Endothelial cell of umbilical vein (primary cell): ENCODE measurements around the gene IP6K3. TPM values are rescaled to one million over a fixed set of nuclear protein-coding genes. Genes with fewer than 3 reads are reported as not detected.

Experiments
- BruUV-seq: library from RNA; stranded (reverse); fragments of 400-500 nt; replicated peaks from 2 replicates; lab custom pipeline; 2021; lab: Mats Ljungman, UMichigan
- CTCF ChIA-PET: fragments of 300-600, 350-600 bp; sonication (Branson Sonifier 250); formaldehyde crosslinking; loops from one replicate; lab custom pipeline; 2021; ENCODE audit warnings: antibody characterized with exemption, inconsistent platforms; lab: Charles Lee
- POLR2A ChIA-PET: fragments of 300-600, 350-600 bp; sonication (Branson Sonifier 250); formaldehyde crosslinking; loops from one replicate; lab custom pipeline; 2021; ENCODE audit warnings: antibody characterized with exemption, inconsistent platforms; lab: Charles Lee
- DNase-seq: peaks from one replicate; pipeline ENCODE4 v3.0.0-alpha.2; 2011; ENCODE audit warnings: low read depth, low spot score
- FAIRE-seq: peaks from 2 replicates; lab custom pipeline; 2011; peaks lifted over from hg19 to GRCh38; lab: Jason Lieb, UNC
- H2AFZ ChIP-seq: 2 replicates; pipeline ENCODE4 v1.6.0; 2012; ENCODE audit warnings: low read depth, low read length, control low read depth, inconsistent platforms
- H3K27ac ChIP-seq: 2 replicates; pipeline ENCODE4 v1.5.1; 2011; ENCODE audit warnings: low read depth, mild to moderate bottlenecking, control low read depth, low read length, moderate library complexity; ENCODE audit not compliant: insufficient read depth
- H3K27me3 ChIP-seq, 2 experiments: 2 replicates each; pipeline versions ENCODE4 v1.6.0 to v1.6.1; 2011; ENCODE audit warnings: low read length in 2 of 2, mixed read lengths in 1 of 2; ENCODE audit not compliant: control insufficient read depth in 2 of 2, insufficient read depth in 2 of 2
- H3K36me3 ChIP-seq, 2 experiments: 2 replicates in 1 of 2; 3 replicates in 1 of 2; pipeline ENCODE4 v1.5.1; 2011; ENCODE audit warnings: low read length in 2 of 2, mild to moderate bottlenecking in 1 of 2, moderate library complexity in 1 of 2; ENCODE audit not compliant: control insufficient read depth in 2 of 2, insufficient read depth in 2 of 2; ENCODE audit errors: extremely low read depth in 1 of 2
- H3K4me1 ChIP-seq: 3 replicates; pipeline ENCODE4 v1.5.1; 2011; ENCODE audit warnings: mild to moderate bottlenecking, low read length; ENCODE audit not compliant: control insufficient read depth, insufficient read depth; ENCODE audit errors: extremely low read depth
- H3K4me2 ChIP-seq: 2 replicates; pipeline ENCODE4 v1.6.1; 2011; ENCODE audit warnings: low read length, control low read depth, mixed read lengths; ENCODE audit not compliant: insufficient read depth
- H3K4me3 ChIP-seq, 3 experiments: fragments of 200-600 bp in 1 of 3; sonication (generic), shearing (Covaris generic) in 1 of 3; replicated peaks in 1 of 3; 2 replicates each; pipeline ENCODE4 v1.5.1; 2011 to 2016; ENCODE audit warnings: control low read depth in 3 of 3, low read length in 3 of 3, mild to moderate bottlenecking in 2 of 3, inconsistent platforms in 1 of 3, low read depth in 1 of 3, moderate library complexity in 1 of 3; ENCODE audit not compliant: insufficient read depth in 1 of 3
- H3K79me2 ChIP-seq: 2 replicates; pipeline ENCODE4 v1.6.0; 2012; ENCODE audit warnings: low read length, inconsistent platforms; ENCODE audit not compliant: control insufficient read depth, insufficient read depth
- H3K9ac ChIP-seq: replicated peaks from 2 replicates; pipeline ENCODE3; 2011; ENCODE audit warnings: low read length, control low read depth; ENCODE audit not compliant: insufficient read depth; ENCODE audit errors: extremely low read depth
- H3K9me1 ChIP-seq: replicated peaks from 3 replicates; pipeline ENCODE4 v1.6.0; 2011; ENCODE audit warnings: mild to moderate bottlenecking, low read length; ENCODE audit not compliant: control insufficient read depth, insufficient read depth; ENCODE audit errors: extremely low read depth
- H3K9me3 ChIP-seq: replicated peaks from 2 replicates; pipeline ENCODE4 v1.5.1; 2012; ENCODE audit warnings: low read length, inconsistent platforms; ENCODE audit not compliant: control insufficient read depth, insufficient read depth
- H4K20me1 ChIP-seq: replicated peaks from 2 replicates; pipeline ENCODE3; 2011; ENCODE audit warnings: mild to moderate bottlenecking, low read length; ENCODE audit not compliant: control insufficient read depth, insufficient read depth; ENCODE audit errors: extremely low read depth
- EZH2 ChIP-seq: IDR thresholded peaks from 2 replicates; pipeline ENCODE4 v1.6.1; 2012; ENCODE audit warnings: borderline replicate concordance, low read depth, mild to moderate bottlenecking, moderate library complexity, low read length, inconsistent platforms; ENCODE audit not compliant: severe bottlenecking
- FOS ChIP-seq: IDR thresholded peaks from 2 replicates; pipeline ENCODE4 v1.6.1; 2011; ENCODE audit warnings: mild to moderate bottlenecking, low read length, moderate library complexity, borderline replicate concordance; ENCODE audit not compliant: insufficient read depth
- GATA2 ChIP-seq: IDR thresholded peaks from 2 replicates; pipeline ENCODE4 v1.7.0; 2011; ENCODE audit warnings: low read depth, mild to moderate bottlenecking, moderate library complexity, mixed read lengths, low read length; ENCODE audit not compliant: insufficient read length, insufficient read depth
- JUN ChIP-seq: IDR thresholded peaks from 2 replicates; pipeline ENCODE4 v1.6.1; 2011; ENCODE audit warnings: borderline replicate concordance, low read depth; ENCODE audit not compliant: insufficient read length, insufficient read depth
- MYC ChIP-seq: IDR thresholded peaks from one replicate; pipeline ENCODE4 v1.6.1; 2011; ENCODE audit warnings: mild to moderate bottlenecking, low read depth, low read length
- POLR2A ChIP-seq: IDR thresholded peaks from 2 replicates; pipeline ENCODE4 v1.6.1; 2012; ENCODE audit warnings: low read depth, mild to moderate bottlenecking, control low read depth, low read length
- POLR2AphosphoS5 ChIP-seq: IDR thresholded peaks from 2 replicates; pipeline ENCODE4 v1.6.1; 2012; ENCODE audit warnings: low read depth, mild to moderate bottlenecking, control low read depth, low read length, moderate library complexity; ENCODE audit not compliant: insufficient read depth
- dilution Hi-C: fragments of 300-500 bp; cut with MboI; formaldehyde crosslinking; loops from one replicate; pipeline ENCODE4 v1.15.0; 2019; ENCODE audit warnings: low sequenced_read_pairs; ENCODE audit not compliant: extremely low pct_ligation_motif_present
- intact Hi-C: fragments of 100-400 bp; cut with micrococcal nuclease; formaldehyde crosslinking; loops from one replicate; pipeline ENCODE4 v1.10.0; 2022
- polyA plus RNA-seq, 4 experiments: library from polyadenylated mRNA; depleted of rRNA in 3 of 4; stranded (reverse) in 3 of 4; unstranded in 1 of 4; fragments of >200 nt; gene quantifications; 2 replicates each; pipeline versions ENCODE4 v1.2.1 to v1.2.3, GENCODE V29; 2011 to 2012; ENCODE audit warnings: missing spikeins in 1 of 4
- total RNA-seq: library from RNA; stranded (reverse); gene quantifications from 2 replicates; pipeline ENCODE4 v1.2.3, GENCODE V29; 2021
- TF ChIP-seq, protein P1 (sequence below): IDR thresholded peaks from 2 replicates; pipeline ENCODE4 v1.6.1; 2011; ENCODE audit not compliant: insufficient read depth, insufficient read length
- TF ChIP-seq, protein P2 (sequence below), 2 donors: IDR thresholded peaks; 1 replicate in 1 of 2; 2 replicates in 1 of 2; pipeline ENCODE4 v1.5.1; 2011; ENCODE audit warnings: low read length in 2 of 2, mild to moderate bottlenecking in 2 of 2, moderate library complexity in 2 of 2, control low read depth in 1 of 2, inconsistent platforms in 1 of 2, low read depth in 1 of 2; ENCODE audit not compliant: insufficient read depth in 1 of 2; ENCODE audit errors: extremely low read depth in 1 of 2

Gene IP6K3
- total and polyA plus RNA-seq, 2 donors (not counting 3 experiments of a cell fraction or from before 2014, with no cell fraction given), result not detected

DNA sequence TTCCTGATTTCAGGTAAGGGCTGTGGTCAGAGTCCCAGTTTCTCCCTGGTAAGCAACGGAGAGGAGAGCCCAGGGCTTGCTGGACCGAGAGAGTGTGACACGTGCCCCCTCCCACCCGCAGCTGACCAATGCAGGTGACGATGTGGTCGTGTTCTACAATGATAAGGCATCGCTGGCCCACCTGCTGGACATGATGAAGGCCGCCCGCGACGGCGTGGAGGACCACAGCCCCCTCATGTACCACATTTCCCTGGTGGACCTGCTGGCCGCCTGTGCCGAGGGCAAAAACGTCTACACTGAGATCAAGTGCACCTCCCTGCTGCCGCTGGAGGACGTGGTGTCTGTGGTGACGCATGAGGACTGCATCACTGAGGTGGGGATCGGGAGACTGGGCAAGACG is 66.9 kb downstream of the IP6K3 start:
- Histone ChIP-seq H3K9me1 (no peaks in the 10 kb centered on the region), H3K9me3 (no peaks in the 10 kb centered on the region), H2AFZ (no peak overlapping the region), H3K27ac (no peak overlapping the region), H3K36me3 (peaks cover 3 to 39% of the 10 kb centered on the region in 2 experiments), H3K4me2 (no peak overlapping the region), H3K4me1 (peaks cover 16% of the 10 kb centered on the region), H3K9ac (no peak overlapping the region), H3K4me3 (no peak overlapping the region), H3K27me3 (no peaks in the 10 kb centered on the region), H4K20me1 (no peaks in the 10 kb centered on the region), H3K79me2 (no peaks in the 10 kb centered on the region)
- intact Hi-C loops (no loop called here), dilution Hi-C loops (no loop called here)
- DNase-seq (no peak), FAIRE-seq (no peak)
- BruUV-seq, result no TSS peak
- ChIA-PET POLR2A (no interaction called here), CTCF (interaction anchor here (1.8 kb wide), 1 partner anchor 21 kb away, joined by 5 read pairs; no protein-coding TSS in a partner anchor)
- TF ChIP-seq MYC (no peak), EZH2 (no peak), JUN (no peak), FOS (no peak), POLR2AphosphoS5 (no peak), POLR2A (no peak), GATA2 (no peak)
- TF ChIP-seq, protein P1, sequence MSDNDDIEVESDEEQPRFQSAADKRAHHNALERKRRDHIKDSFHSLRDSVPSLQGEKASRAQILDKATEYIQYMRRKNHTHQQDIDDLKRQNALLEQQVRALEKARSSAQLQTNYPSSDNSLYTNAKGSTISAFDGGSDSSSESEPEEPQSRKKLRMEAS, result no peak
- TF ChIP-seq, protein P2, sequence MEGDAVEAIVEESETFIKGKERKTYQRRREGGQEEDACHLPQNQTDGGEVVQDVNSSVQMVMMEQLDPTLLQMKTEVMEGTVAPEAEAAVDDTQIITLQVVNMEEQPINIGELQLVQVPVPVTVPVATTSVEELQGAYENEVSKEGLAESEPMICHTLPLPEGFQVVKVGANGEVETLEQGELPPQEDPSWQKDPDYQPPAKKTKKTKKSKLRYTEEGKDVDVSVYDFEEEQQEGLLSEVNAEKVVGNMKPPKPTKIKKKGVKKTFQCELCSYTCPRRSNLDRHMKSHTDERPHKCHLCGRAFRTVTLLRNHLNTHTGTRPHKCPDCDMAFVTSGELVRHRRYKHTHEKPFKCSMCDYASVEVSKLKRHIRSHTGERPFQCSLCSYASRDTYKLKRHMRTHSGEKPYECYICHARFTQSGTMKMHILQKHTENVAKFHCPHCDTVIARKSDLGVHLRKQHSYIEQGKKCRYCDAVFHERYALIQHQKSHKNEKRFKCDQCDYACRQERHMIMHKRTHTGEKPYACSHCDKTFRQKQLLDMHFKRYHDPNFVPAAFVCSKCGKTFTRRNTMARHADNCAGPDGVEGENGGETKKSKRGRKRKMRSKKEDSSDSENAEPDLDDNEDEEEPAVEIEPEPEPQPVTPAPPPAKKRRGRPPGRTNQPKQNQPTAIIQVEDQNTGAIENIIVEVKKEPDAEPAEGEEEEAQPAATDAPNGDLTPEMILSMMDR (IDR thresholded peaks at IDR 0.05; ENCODE audit: extremely low read depth in 1 of 2, insufficient read depth in 1 of 2, low read depth in 1 of 2, low read length in 2 of 2), result no peak
